HEK293 (cell line): Measurements from ENCODE around the gene TMEM88.
A peak's percentile ranks its signal among the peaks of the same experiment; 100 is the strongest.

Experiments used
- AEBP2 ChIP-seq: fragments of 450-650 bp; formaldehyde crosslinking; IDR thresholded peaks from 2 replicates; pipeline ENCODE4 v1.5.1; 2016; ENCODE audit warnings: missing biosample characterization, missing genetic modification characterization, borderline replicate concordance
- GLIS2 ChIP-seq: fragments of 450-650 bp; formaldehyde crosslinking; IDR thresholded peaks from 2 replicates; pipeline ENCODE4 v1.5.1; 2016; ENCODE audit warnings: missing biosample characterization, missing genetic modification characterization
- KLF10 ChIP-seq: fragments of 450-650 bp; IDR thresholded peaks from 2 replicates; pipeline ENCODE4 v1.5.1; 2018; ENCODE audit warnings: missing biosample characterization, mild to moderate bottlenecking, missing genetic modification characterization
- MEIS1 ChIP-seq: sonication (generic); formaldehyde crosslinking; IDR thresholded peaks from 2 replicates; pipeline ENCODE4 v1.8.1; 2022; ENCODE audit warnings: missing genetic modification reagents, mild to moderate bottlenecking, borderline replicate concordance
- OSR2 ChIP-seq: fragments of 450-650 bp; formaldehyde crosslinking; IDR thresholded peaks from 2 replicates; pipeline ENCODE4 v1.5.1; 2016; ENCODE audit warnings: missing biosample characterization, missing genetic modification characterization
- PATZ1 ChIP-seq: fragments of 450-650 bp; formaldehyde crosslinking; IDR thresholded peaks from 2 replicates; pipeline ENCODE4 v1.5.1; 2016; ENCODE audit warnings: missing biosample characterization, missing genetic modification characterization
- SP7 ChIP-seq: fragments of 450-650 bp; formaldehyde crosslinking; IDR thresholded peaks from 2 replicates; pipeline ENCODE4 v1.5.1; 2016; ENCODE audit warnings: missing biosample characterization, missing genetic modification characterization
- ZBTB21 ChIP-seq: fragments of 450-650 bp; formaldehyde crosslinking; IDR thresholded peaks from 2 replicates; pipeline ENCODE4 v1.5.1; 2017; ENCODE audit warnings: missing biosample characterization, missing genetic modification characterization
- ZBTB6 ChIP-seq: fragments of 450-650 bp; formaldehyde crosslinking; IDR thresholded peaks from 2 replicates; pipeline ENCODE4 v1.5.1; 2017; ENCODE audit warnings: missing biosample characterization, missing genetic modification characterization
- ZFP3 ChIP-seq: fragments of 450-650 bp; formaldehyde crosslinking; IDR thresholded peaks from 2 replicates; pipeline ENCODE4 v1.5.1; 2016; ENCODE audit warnings: low read depth, missing biosample characterization, missing genetic modification characterization
- ZIC2 ChIP-seq: fragments of 450-650 bp; formaldehyde crosslinking; IDR thresholded peaks from 2 replicates; pipeline ENCODE4 v1.5.1; 2016; ENCODE audit warnings: missing biosample characterization, missing genetic modification characterization
- ZNF16 ChIP-seq: fragments of 450-650 bp; formaldehyde crosslinking; IDR thresholded peaks from 2 replicates; pipeline ENCODE4 v1.5.1; 2016; ENCODE audit warnings: low read depth, missing biosample characterization, missing genetic modification characterization
- ZNF214 ChIP-seq: fragments of 450-650 bp; formaldehyde crosslinking; IDR thresholded peaks from 2 replicates; pipeline ENCODE4 v1.5.1; 2017; ENCODE audit warnings: missing biosample characterization, mild to moderate bottlenecking, missing genetic modification characterization, borderline replicate concordance
- ZNF37A ChIP-seq: fragments of 450-650 bp; IDR thresholded peaks from 2 replicates; pipeline ENCODE4 v1.5.1; 2018; ENCODE audit warnings: missing biosample characterization, missing genetic modification characterization
- ZNF398 ChIP-seq: fragments of 450-650 bp; formaldehyde crosslinking; IDR thresholded peaks from 2 replicates; pipeline ENCODE4 v1.5.1; 2017; ENCODE audit warnings: missing biosample characterization, missing genetic modification characterization
- ZNF423 ChIP-seq: fragments of 450-650 bp; formaldehyde crosslinking; IDR thresholded peaks from 2 replicates; pipeline ENCODE4 v1.5.1; 2016; ENCODE audit warnings: missing biosample characterization, missing genetic modification characterization
- ZNF501 ChIP-seq: fragments of 450-650 bp; formaldehyde crosslinking; IDR thresholded peaks from 2 replicates; pipeline ENCODE4 v1.5.1; 2016; ENCODE audit warnings: missing biosample characterization, missing genetic modification characterization
- ZNF585B ChIP-seq: fragments of 450-650 bp; formaldehyde crosslinking; IDR thresholded peaks from 2 replicates; pipeline ENCODE4 v1.5.1; 2016; ENCODE audit warnings: missing biosample characterization, missing genetic modification characterization
- ZNF596 ChIP-seq: fragments of 450-650 bp; IDR thresholded peaks from 2 replicates; pipeline ENCODE4 v1.5.0; 2018; ENCODE audit warnings: missing biosample characterization, mild to moderate bottlenecking, missing genetic modification characterization, moderate library complexity
- ZNF785 ChIP-seq: fragments of 450-650 bp; formaldehyde crosslinking; IDR thresholded peaks from 2 replicates; pipeline ENCODE4 v1.5.1; 2016; ENCODE audit warnings: missing biosample characterization, missing genetic modification characterization
- ZNF791 ChIP-seq: fragments of 450-650 bp; formaldehyde crosslinking; IDR thresholded peaks from 2 replicates; pipeline ENCODE4 v1.5.1; 2016; ENCODE audit warnings: missing biosample characterization, missing genetic modification characterization
- ZNF837 ChIP-seq: fragments of 450-650 bp; formaldehyde crosslinking; IDR thresholded peaks from 2 replicates; pipeline ENCODE4 v1.5.1; 2016; ENCODE audit warnings: missing biosample characterization, missing genetic modification characterization
- TF ChIP-seq, protein P1 (sequence below): fragments of 450-650 bp; formaldehyde crosslinking; IDR thresholded peaks from 2 replicates; pipeline ENCODE4 v1.5.1; 2017; ENCODE audit warnings: missing biosample characterization, missing genetic modification characterization
- TF ChIP-seq, protein P2 (sequence below): fragments of 450-650 bp; IDR thresholded peaks from 2 replicates; pipeline ENCODE4 v1.5.1; 2018; ENCODE audit warnings: missing biosample characterization, missing genetic modification characterization

TMEM88 gene

GRCh38 chr17:7886227-7887037 is 31.6 kb downstream of the TMEM88 start (continued):
- TF ChIP-seq ZNF785 (tag by site-specific recombination) (no peak), ZFP3 (no peak), ZNF837 (tag by site-specific recombination) (no peak), KLF10 (tag by site-specific recombination) (peak; percentile 7; the same call in 1 of the 2 replicates), PATZ1 (tag by site-specific recombination) (peak; percentile 8; the same call in 1 of the 2 replicates), ZNF596 (tag by site-specific recombination) (no peak), AEBP2 (tag by site-specific recombination) (no peak), ZNF16 (tag by site-specific recombination) (no peak), ZNF37A (tag by site-specific recombination) (no peak), SP7 (tag by site-specific recombination) (no peak), ZNF791 (no peak), MEIS1 (CRISPR knock-in tag) (no peak), ZBTB6 (no peak), ZNF423 (peak; percentile 97), OSR2 (tag by site-specific recombination) (no peak), ZBTB21 (no peak), ZNF585B (tag by site-specific recombination) (no peak), ZNF214 (tag by site-specific recombination) (no peak), ZNF398 (tag by site-specific recombination) (0 out of 2 replicates have a peak, but pooled peaks have one; percentile 4), ZNF501 (tag by site-specific recombination) (no peak), GLIS2 (tag by site-specific recombination) (peak; percentile 86), ZIC2 (tag by site-specific recombination) (peak; percentile 100)
- TF ChIP-seq, protein P1, sequence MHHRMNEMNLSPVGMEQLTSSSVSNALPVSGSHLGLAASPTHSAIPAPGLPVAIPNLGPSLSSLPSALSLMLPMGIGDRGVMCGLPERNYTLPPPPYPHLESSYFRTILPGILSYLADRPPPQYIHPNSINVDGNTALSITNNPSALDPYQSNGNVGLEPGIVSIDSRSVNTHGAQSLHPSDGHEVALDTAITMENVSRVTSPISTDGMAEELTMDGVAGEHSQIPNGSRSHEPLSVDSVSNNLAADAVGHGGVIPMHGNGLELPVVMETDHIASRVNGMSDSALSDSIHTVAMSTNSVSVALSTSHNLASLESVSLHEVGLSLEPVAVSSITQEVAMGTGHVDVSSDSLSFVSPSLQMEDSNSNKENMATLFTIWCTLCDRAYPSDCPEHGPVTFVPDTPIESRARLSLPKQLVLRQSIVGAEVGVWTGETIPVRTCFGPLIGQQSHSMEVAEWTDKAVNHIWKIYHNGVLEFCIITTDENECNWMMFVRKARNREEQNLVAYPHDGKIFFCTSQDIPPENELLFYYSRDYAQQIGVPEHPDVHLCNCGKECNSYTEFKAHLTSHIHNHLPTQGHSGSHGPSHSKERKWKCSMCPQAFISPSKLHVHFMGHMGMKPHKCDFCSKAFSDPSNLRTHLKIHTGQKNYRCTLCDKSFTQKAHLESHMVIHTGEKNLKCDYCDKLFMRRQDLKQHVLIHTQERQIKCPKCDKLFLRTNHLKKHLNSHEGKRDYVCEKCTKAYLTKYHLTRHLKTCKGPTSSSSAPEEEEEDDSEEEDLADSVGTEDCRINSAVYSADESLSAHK (tag by site-specific recombination) = 0 out of 2 replicates have a peak, but pooled peaks have one; percentile 1
- TF ChIP-seq, protein P2, sequence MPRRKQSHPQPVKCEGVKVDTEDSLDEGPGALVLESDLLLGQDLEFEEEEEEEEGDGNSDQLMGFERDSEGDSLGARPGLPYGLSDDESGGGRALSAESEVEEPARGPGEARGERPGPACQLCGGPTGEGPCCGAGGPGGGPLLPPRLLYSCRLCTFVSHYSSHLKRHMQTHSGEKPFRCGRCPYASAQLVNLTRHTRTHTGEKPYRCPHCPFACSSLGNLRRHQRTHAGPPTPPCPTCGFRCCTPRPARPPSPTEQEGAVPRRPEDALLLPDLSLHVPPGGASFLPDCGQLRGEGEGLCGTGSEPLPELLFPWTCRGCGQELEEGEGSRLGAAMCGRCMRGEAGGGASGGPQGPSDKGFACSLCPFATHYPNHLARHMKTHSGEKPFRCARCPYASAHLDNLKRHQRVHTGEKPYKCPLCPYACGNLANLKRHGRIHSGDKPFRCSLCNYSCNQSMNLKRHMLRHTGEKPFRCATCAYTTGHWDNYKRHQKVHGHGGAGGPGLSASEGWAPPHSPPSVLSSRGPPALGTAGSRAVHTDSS = no peak
